Esophagus squamous epithelium (tissue), 4 donors: ENCODE results near the gene MBTD1.
"Not testable (repeated sequence)": the region's sequence is repeated elsewhere in the genome, so short reads cannot be mapped to it uniquely, and the experiment has no call there.

ENCODE experiments used
- POLR2A ChIP-seq, 4 donors: fragments of 450-650 bp; IDR thresholded peaks; one replicate each; pipeline ENCODE4 v1.6.1; 2017; ENCODE audit warnings: antibody characterized with exemption in 4 of 4, mild to moderate bottlenecking in 4 of 4, moderate library complexity in 3 of 4
- TF ChIP-seq, protein P1 (sequence below), 6 experiments: fragments of 450-650 bp in 4 of 6; fragments of 200-600 bp in 2 of 6; sonication (generic) in 2 of 6; IDR thresholded peaks; one replicate each; pipeline ENCODE4 v1.5.1; 2016 to 2019; ENCODE audit warnings: antibody characterized with exemption in 6 of 6, mild to moderate bottlenecking in 4 of 6, moderate library complexity in 4 of 6

DNA sequence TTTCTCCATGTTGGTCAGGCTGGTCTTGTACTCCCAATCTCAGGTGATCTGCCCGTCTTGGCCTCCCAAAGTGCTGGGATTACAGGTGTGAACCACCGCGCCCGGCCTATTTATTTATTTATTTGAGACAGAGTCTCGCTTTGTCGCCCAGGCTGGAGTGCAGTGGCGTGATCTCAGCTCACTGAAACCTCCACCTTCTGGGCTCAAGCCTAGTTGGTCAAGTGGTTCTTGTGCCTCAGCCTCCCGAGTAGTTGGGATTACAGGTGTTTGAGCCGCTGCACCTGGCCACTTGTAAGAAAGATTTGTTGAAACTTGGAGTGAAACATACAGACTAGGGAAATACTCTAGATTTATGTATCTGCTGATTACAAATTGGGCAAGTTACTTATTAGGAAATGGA, 87.8 kb downstream of the MBTD1 start:
- TF ChIP-seq, protein P1, sequence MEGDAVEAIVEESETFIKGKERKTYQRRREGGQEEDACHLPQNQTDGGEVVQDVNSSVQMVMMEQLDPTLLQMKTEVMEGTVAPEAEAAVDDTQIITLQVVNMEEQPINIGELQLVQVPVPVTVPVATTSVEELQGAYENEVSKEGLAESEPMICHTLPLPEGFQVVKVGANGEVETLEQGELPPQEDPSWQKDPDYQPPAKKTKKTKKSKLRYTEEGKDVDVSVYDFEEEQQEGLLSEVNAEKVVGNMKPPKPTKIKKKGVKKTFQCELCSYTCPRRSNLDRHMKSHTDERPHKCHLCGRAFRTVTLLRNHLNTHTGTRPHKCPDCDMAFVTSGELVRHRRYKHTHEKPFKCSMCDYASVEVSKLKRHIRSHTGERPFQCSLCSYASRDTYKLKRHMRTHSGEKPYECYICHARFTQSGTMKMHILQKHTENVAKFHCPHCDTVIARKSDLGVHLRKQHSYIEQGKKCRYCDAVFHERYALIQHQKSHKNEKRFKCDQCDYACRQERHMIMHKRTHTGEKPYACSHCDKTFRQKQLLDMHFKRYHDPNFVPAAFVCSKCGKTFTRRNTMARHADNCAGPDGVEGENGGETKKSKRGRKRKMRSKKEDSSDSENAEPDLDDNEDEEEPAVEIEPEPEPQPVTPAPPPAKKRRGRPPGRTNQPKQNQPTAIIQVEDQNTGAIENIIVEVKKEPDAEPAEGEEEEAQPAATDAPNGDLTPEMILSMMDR (IDR thresholded peaks at IDR 0.05) = not testable (repeated sequence)
- TF ChIP-seq POLR2A (IDR thresholded peaks at IDR 0.05) = not testable (repeated sequence)
